Peyer's patch (tissue), 4 donors: ENCODE measurements around the gene TCIRG1.

ENCODE experiments used
- POLR2A ChIP-seq, 2 donors: fragments of 450-650 bp; IDR thresholded peaks; one replicate each; pipeline ENCODE4 v1.5.1; 2017; ENCODE audit warnings: antibody characterized with exemption in 2 of 2, mild to moderate bottlenecking in 2 of 2, moderate library complexity in 2 of 2
- TF ChIP-seq, protein P1 (sequence below), 6 experiments: fragments of 450-650 bp in 4 of 6; fragments of 200-600 bp in 2 of 6; sonication (generic) in 1 of 6; IDR thresholded peaks; one replicate each; pipeline ENCODE4 v1.5.1; 2017 to 2019; ENCODE audit warnings: antibody characterized with exemption in 6 of 6, mild to moderate bottlenecking in 3 of 6, moderate library complexity in 1 of 6

DNA sequence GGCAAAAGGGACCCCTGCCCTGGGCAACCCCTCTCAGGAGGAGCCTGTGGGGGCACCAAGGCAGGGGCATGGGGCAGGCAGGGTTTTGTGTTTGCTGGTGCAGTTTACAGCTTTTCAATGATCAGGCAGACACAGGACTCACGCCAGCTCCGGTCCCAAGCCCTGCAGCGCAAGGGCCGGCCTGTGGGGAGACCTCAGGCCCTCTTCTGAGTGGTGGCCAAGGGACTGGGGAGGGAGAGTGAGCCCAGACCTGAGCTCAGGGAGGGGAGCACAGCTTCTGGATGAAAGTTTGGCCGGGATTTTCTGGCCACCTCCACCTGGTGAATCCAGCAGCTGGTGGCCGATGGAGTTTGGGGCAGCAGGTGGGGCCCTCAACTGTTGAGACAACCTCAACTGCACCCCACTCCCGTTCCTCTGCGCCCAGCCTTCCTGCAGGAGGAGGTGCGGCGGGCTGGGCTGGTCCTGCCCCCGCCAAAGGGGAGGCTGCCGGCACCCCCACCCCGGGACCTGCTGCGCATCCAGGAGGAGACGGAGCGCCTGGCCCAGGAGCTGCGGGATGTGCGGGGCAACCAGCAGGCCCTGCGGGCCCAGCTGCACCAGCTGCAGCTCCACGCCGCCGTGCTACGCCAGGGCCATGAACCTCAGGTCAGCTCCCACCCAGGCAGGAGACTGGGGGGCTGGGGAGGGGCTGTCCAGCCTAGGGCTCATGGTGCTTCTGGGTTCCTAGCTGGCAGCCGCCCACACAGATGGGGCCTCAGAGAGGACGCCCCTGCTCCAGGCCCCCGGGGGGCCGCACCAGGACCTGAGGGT lies 3.6 kb downstream of the TCIRG1 start:
- TF ChIP-seq, protein P1, sequence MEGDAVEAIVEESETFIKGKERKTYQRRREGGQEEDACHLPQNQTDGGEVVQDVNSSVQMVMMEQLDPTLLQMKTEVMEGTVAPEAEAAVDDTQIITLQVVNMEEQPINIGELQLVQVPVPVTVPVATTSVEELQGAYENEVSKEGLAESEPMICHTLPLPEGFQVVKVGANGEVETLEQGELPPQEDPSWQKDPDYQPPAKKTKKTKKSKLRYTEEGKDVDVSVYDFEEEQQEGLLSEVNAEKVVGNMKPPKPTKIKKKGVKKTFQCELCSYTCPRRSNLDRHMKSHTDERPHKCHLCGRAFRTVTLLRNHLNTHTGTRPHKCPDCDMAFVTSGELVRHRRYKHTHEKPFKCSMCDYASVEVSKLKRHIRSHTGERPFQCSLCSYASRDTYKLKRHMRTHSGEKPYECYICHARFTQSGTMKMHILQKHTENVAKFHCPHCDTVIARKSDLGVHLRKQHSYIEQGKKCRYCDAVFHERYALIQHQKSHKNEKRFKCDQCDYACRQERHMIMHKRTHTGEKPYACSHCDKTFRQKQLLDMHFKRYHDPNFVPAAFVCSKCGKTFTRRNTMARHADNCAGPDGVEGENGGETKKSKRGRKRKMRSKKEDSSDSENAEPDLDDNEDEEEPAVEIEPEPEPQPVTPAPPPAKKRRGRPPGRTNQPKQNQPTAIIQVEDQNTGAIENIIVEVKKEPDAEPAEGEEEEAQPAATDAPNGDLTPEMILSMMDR (IDR thresholded peaks at IDR 0.05): no peak
- TF ChIP-seq POLR2A (IDR thresholded peaks at IDR 0.05): no peak
